Cardiac fibroblast (primary cell): ENCODE measurements around the gene SMYD3.

Source experiments
- DNase-seq, 2 donors: peaks; one replicate each; pipeline versions ENCODE4 v3.0.0 to v3.0.0-alpha.2; 2010; ENCODE audit warnings: low read depth in 2 of 2
- H3K4me3 ChIP-seq, 2 donors: replicated peaks in 1 of 2; 1 replicate in 1 of 2; 2 replicates in 1 of 2; pipeline ENCODE4 v1.5.1; 2011; ENCODE audit warnings: low read depth in 2 of 2, low read length in 2 of 2, mild to moderate bottlenecking in 2 of 2, moderate library complexity in 1 of 2
- TF ChIP-seq, protein P1 (sequence below): IDR thresholded peaks from one replicate; pipeline ENCODE4 v1.5.1; 2011; ENCODE audit warnings: low read depth, mild to moderate bottlenecking, low read length, inconsistent platforms

SMYD3 gene

DNA sequence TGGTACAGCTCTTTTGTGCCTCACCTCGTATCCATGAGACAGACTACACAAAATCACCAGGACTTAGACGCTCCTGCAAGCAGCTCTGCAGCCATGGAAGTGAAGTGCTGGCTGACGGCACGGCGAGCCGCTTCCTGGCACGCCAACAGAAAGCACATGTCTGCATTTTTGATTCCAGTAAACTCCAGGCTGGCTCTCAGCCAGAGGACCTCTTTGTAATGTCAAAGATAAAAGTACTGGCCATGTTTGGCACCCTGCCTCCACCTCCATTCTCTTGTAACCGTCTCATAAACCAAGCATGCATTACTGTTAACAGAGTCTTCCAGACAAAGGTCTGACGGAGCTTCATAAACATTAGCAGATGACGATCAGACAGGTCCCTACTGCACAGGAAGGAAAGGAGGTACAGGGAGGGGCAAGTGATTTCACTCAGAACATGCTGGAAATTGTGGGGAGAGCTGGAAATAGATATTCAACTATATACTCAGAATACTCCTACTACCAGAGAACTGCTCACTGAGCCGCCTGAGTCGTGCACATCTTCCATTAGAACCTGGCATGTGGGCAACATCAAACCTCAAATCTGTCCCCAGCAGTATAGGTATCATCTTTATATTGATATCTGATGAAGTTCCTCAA lies 632.0 kb downstream of the SMYD3 start:
- DNase-seq, result peak; percentile 99 to 100
- TF ChIP-seq, protein P1, sequence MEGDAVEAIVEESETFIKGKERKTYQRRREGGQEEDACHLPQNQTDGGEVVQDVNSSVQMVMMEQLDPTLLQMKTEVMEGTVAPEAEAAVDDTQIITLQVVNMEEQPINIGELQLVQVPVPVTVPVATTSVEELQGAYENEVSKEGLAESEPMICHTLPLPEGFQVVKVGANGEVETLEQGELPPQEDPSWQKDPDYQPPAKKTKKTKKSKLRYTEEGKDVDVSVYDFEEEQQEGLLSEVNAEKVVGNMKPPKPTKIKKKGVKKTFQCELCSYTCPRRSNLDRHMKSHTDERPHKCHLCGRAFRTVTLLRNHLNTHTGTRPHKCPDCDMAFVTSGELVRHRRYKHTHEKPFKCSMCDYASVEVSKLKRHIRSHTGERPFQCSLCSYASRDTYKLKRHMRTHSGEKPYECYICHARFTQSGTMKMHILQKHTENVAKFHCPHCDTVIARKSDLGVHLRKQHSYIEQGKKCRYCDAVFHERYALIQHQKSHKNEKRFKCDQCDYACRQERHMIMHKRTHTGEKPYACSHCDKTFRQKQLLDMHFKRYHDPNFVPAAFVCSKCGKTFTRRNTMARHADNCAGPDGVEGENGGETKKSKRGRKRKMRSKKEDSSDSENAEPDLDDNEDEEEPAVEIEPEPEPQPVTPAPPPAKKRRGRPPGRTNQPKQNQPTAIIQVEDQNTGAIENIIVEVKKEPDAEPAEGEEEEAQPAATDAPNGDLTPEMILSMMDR, result no peak
- peak overlapping the region in 1 of 2 donors; percentile 9 for H3K4me3 ChIP-seq

DNA sequence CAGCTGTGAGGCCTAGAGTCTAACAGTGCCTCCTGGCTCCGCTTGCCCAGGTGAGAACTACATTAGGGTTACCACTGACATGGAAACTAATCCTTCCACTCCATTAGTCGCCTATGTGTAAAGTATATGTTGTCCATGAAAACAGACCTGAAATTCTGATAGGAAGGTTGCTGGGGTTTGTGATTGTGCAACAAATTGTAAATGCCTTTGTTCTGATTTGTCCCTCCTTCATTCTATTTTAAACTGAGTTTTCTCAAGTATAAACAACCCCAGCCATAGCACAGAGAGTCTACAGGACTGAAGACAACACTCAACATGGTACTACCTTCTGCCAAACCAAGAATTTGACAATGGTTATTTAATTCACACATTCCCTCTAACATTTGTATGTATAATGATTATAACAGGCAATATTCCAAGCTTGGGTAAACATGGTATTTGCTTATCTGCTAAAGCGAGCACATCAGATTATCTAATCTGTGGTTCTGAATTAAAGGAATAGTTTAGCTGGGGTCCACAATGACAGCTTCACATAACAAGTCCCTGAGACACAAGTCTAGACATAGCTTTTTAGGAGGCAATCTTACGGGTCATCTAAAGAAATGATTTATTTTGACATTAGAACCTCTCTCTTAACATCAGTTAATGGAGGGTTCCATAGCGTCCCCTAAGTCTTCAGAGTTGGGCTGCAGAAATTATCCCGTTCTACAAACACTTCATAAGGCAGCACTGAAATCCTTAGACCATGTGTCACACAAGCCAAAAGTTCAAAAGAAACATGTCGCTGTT lies 633.0 kb downstream of the SMYD3 start:
- peak; percentile 51 to 62 for DNase-seq
- H3K4me3 ChIP-seq, result no peak overlapping the region
- TF ChIP-seq, protein P1, result no peak

DNA sequence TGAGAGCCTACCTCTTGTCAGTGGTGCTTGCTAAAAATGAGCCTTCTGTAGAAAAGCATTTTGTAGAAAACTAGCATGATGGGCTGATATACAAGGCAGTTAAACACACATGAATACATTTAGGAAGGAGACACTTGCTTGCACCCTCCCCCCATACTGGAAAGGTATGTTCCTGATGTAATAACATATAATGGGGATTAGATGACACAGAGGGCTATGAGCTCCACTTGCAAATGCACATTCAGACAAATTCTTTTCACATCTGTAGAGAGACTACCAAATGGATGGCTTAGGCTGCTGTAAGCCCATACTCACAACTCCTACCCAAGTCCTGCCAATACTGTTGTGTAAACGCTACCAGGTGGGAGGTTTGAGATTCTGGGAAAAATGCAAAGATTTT lies 634.0 kb downstream of the SMYD3 start:
- TF ChIP-seq, protein P1, result no peak
- no peak for DNase-seq
- no peak overlapping the region for H3K4me3 ChIP-seq

- no peak for DNase-seq
- no peak overlapping the region for H3K4me3 ChIP-seq
- TF ChIP-seq, protein P1, result no peak
Observed at GRCh38 chr1:245872475-245872874, 634.6 kb downstream of the SMYD3 start.

DNA sequence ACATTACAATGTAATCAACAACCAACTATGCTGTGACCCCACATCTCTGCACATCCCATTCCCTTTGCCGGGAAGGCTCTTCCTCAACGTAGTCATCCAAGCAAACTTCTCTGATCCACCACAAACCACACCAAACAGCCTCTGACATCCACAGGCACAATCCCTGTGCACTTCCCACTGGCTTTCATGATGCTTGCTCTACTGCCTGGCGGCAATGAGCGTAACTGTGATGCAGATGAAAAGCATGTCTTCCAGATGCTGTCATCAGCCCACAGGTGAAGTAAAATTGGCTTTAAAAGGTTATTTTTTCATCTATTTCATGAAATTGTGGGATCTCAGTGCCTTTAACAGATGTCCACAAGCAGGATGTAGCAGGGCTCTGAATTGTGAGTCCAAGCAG lies 635.2 kb downstream of the SMYD3 start:
- TF ChIP-seq, protein P1, result no peak
- peak in 1 of 2 donors; percentile 59 for DNase-seq
- no peak overlapping the region for H3K4me3 ChIP-seq

GRCh38 chr1:245871191-245871590 lies 635.9 kb downstream of the SMYD3 start:
- H3K4me3 ChIP-seq, result no peak overlapping the region
- no peak for DNase-seq
- TF ChIP-seq, protein P1, result no peak
